Left colon (tissue), 2 donors: ENCODE results near the gene CCDC81. TPM values are rescaled to one million over a fixed set of nuclear protein-coding genes. Genes with fewer than 3 reads are reported as not detected.
"Not testable (repeated sequence)": the region's sequence is repeated elsewhere in the genome, so short reads cannot be mapped to it uniquely, and the experiment has no call there.

Experiments
- ATAC-seq: fragments of 200-7000 bp; cut with Tn5 transposase; one replicate; pipeline ENCODE4 v1.9.1; 2020; ENCODE audit warnings: mild to moderate bottlenecking, moderate library complexity
- DNase-seq, 2 donors: peaks; one replicate each; pipeline ENCODE4 v3.0.0-alpha.2; 2020
- intact Hi-C, 2 donors: fragments of 100-400 bp; cut with DNase I in 1 of 2; cut with micrococcal nuclease in 1 of 2; formaldehyde crosslinking; loops; one replicate each; pipeline versions ENCODE4 v1.11.2 to v1.14.0; 2022; cut with DNase I, micrococcal nuclease
- long read RNA-seq: library from polyadenylated mRNA; unstranded; transcript quantifications from one replicate; pipeline ENCODE4 v2.0.0, GENCODE V29; 2021
- total RNA-seq, 2 donors: library from RNA; stranded (reverse); fragmentation: NEBNext Ultra II Directional; extraction: Animal tissue kit (Norgen Biotek cat#: 25700); gene quantifications; one replicate each; pipeline ENCODE4 v1.2.1, GENCODE V29; 2021
- donor health status: DM: no; HTN: no; CAD: no.
- donor health status: DM: yes; HTN: yes; CAD: no.

The CCDC81 gene
- total RNA-seq: under 1 TPM; 0.25 to 0.37 TPM
- long read RNA-seq: 0 reads

DNA sequence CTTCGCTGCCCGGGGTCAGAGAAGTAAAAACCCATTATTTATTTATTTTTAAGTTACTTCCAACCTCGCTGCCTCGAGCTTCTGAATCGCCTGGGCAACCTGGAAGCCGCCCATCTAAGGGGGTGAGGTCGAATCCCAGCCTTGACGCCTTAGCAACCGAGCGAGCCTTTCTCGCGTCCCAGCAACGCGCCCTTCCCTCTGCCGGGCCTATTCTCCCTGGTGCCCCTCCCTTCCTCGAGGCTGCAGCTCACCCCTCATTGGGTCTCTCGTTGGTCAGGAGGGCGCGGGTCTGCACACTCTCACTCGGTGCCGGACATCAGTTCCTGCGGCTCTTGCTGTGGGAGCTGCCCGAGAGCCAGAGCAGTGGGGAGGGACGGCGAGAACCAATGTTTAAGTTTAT lies at the start of gene CCDC81:
TSS of gene CCDC81 (plus strand) at position 302 of the 400 bp plus-strand sequence. CDS start 277 bp downstream, outside the sequence.
- intact Hi-C loops: no loop called here
- peak in 1 of 2 donors; percentile 11 for DNase-seq
- no peak for ATAC-seq

DNA sequence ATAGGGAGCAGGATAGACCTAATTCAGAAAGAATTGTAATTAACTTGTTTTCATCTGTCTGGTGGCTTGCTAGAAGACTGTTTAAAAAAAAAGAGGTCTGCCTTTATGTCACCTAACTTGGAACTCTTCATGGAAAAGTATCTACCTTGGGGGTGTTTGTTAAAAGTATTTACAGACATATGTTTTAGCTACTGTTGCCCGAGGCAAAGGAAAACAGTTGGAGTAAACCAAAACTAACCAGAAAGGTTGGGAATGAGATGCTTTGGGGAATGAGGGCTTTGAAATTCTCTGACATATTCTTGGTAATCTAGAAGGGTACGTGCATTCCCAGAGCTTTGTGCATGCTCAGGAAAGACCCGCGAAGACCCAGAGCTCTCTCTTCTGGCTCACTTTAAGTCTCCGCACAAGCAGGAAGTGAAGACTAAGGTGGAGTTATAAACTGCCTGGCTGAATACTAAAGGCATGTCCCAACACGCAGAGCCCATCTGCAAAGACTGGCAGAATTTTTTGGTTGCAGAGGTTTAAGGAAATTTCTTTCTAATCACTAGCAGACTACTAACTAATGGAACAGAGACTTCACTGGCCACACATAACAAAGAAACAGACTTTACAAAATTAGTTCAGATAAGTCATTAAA lies 39.4 kb upstream of the CCDC81 start:
- intact Hi-C loops: no loop called here
- DNase-seq: no peak
- no peak for ATAC-seq

DNA sequence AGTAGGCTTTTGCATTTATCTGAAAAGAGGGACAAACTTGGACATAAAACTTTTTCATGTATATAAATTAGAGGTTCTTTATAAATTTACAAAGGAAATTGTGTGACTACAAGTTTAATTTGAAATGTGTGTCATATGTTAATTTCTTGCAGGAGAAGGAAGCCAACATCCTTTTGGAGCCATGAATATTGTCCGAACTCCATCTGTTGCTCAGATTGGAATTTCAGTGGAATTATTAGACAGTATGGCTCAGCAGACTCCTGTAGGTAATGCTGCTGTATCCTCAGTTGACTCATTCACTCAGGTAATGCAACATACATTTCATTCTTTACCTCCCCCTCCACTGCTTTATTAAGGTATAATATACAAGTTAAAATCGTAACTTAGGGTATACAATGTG lies 37.5 kb upstream of the CCDC81 start:
- intact Hi-C loops: no loop called here
- ATAC-seq (no peak), DNase-seq (no peak)

DNA sequence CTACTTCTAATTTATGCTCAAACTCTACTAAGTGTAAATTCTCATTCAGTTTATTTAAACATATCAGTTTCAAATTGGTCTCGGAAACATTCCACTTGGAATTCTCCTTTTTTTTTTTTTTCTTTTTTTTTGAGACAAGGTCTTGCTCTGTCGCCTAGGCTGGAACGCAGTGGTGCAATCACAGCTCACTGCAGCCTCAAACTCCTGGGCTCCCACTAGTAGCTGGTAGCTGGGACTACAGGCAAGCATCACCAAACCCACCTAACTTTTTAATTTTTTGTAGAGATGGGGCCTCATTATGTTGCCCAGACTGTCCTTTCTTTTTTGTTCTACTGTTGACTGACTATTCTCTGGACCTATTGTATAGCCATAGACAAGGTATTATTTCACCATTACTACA lies 33.3 kb upstream of the CCDC81 start:
- intact Hi-C loops: no loop called here
- ATAC-seq (no peak), DNase-seq (no peak)

DNA sequence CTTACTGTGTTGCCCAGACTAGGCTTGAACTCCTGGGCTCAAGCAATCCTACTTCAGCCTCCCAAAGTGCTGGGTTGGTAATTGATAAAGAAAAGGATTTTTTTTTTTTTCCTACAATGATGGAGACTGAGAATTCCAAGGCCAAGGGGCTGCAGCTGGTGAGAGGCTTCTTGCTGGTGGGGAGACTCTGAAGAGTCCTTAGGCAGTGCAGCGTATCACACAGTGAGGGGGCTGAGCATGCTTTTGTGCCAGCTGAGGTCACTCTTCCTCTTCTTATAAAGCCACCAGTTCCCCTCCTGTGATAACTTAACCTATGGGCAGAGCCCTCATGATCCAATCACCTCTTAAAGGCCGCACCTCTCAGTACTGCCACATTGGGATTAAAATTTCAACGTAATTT lies 28.2 kb upstream of the CCDC81 start:
- ATAC-seq (no peak), DNase-seq (no peak)
- intact Hi-C loops: no loop called here

DNA sequence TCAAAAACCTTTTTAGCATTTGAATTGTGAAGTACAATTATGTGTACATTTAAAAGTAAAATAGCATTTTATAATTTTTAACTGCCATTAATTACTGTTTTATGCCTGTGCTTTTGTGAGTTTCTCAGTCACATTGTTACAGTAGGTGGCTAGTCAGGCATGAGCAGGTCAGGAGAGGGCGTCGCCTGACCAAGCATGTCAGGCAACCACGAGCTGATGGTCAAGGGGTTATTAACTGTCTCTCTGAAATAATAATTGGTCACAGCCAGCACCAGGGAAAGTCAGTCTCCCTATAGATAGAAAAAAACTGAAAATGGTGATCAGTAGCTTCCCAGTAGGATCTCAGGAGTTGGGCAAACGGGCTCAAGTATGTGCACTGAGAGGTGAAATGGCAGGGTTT lies 19.4 kb upstream of the CCDC81 start:
- intact Hi-C loops: no loop called here
- DNase-seq (no peak), ATAC-seq (no peak)

DNA sequence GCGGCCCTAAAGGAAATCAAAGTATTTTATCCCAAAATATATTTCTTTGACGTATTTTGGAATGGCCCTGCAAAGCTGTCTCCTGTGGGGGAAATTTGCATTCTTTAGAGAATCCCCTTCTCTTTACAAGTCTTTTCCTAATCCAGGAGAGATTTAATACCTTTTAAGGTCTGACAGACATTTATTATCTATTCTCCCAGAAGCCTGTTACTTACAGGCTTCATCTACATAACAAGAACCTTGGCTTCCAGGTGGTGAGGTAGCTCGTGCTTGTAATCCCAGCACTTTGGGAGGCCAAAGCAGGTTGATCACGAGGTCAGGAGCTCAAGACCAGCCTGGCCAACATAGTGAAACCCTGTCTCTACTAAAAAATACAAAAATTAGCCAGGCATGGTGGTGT lies 17.3 kb upstream of the CCDC81 start:
- ATAC-seq, DNase-seq, intact Hi-C loops: not testable (repeated sequence)

DNA sequence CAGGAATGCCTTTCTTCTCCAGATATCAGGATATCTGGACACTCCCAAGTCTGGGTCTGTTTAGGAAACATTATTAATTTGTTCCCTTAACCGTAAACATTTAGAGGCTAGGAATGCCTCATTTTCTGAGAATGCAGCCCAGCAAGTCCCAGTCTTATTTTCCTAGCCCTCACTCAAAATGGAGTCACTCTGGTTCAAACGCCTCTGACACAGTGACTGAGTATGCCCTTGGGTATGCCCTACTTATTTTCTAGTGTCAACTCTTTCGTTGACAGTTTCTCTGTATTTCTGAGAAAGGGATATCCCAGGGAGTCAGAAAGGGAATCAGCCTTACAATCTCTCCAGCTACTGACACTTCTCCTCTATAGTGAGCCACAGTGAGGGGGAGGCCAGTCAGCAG lies 16.0 kb upstream of the CCDC81 start:
- DNase-seq (no peak), ATAC-seq (no peak)
- intact Hi-C loops: no loop called here

DNA sequence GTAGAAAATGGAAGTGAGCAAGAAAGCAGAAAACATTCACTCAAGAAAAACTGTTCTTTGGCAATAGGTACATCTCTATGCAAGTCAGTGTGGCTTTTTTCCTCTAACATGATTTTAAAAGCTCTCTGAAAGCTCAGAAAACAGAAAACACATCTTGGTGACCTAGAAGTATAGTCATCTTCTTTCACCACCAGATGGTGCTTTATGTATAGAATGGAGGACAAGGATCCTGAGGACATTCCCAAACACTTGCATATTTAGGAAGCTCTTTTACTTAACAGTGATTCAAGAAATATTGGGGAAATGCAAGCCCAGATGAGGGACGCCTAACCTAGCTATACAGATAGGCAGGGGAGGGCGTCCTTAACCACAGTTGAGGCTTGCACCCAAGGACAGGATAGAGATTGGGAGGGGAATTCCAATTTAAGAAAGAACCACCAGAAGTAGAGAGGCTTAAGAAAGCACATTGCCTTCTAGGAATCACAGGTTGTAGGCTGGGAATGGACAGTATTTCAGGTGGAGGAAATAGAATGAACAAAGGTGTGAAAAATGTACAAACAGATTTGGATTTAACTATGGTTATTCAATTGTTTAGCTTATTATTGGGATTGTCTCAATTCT lies 13.8 kb upstream of the CCDC81 start:
- DNase-seq (no peak), ATAC-seq (no peak)
- intact Hi-C loops: no loop called here

DNA sequence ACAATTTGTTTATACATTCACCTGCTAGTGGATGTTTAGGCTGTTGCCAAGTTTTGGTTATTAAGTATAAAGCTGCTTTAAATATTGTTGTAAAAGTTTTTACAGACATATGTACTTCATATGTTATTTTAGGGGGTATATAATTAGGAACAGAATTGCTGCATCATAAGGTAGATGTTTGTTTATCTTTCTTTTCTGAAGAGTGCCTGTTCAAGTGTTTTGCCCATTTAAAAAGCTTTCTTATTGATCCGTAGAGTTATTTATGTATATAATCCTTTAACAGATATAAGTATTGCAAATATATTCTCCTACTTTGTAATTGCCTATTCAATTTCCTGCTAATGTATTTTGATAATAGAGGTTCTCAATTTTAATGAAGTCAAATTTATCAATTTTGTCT lies 11.3 kb upstream of the CCDC81 start:
- no peak for ATAC-seq
- no peak for DNase-seq
- intact Hi-C loops: no loop called here

DNA sequence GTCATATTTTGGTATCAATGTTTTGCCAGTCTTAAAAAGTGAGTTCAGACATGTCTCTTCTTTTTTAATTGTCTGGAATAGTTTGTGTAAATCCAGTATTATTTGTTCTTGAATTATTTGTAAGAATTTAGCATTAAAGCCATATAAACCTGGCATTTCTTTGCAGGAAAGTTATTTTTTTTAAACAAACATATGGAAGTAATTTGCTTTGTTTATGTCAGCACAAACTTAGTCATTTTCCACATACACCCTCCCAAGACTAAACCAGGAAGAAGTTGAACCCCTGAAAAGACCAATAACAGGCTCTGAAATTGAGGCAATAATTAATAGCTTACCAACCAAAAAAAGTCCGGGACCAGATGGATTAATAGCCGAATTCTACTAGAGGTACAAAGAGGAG lies 9.1 kb upstream of the CCDC81 start:
- DNase-seq: no peak
- intact Hi-C loops: no loop called here
- no peak for ATAC-seq

DNA sequence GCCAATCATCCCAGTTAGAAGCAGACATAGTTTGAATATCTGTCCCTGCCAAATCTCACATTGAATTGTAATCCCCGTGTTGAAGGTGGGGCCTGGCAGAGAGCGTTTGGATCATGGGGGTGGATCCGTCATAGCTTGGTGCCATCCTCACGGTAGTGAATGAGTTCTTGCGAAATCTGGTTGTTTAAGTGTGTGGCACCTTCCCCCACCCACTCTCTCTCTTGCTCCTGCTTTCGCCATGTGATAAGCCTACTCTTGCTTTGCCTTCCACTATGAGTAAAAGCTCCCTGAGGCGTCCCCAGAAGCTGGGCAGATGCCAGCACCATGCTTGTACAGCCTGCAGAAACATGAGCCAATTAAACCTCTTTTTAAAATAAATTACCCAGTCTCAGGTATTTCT lies 5.0 kb upstream of the CCDC81 start:
- ATAC-seq: no peak
- intact Hi-C loops: no loop called here
- no peak for DNase-seq

DNA sequence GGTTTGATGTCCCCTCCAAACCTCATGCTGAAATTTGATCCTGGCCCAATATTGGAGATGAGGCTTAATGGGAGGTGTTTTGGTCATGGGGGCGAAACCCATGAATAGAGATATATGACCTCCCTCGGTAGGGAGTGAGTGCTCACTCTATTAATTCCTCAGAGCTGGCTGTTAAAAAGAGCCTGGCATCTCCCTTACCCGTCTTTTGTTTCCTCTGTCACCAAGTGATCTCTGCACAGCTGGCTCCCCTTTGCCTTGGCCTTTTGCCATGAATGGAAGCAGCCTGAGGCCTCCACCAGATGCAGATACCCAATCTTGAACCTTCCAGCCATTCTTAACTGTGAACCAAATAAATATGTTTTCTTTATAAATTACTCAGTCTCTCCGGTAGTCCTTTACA lies 4.5 kb upstream of the CCDC81 start:
- ATAC-seq: no peak
- no peak for DNase-seq
- intact Hi-C loops: no loop called here

DNA sequence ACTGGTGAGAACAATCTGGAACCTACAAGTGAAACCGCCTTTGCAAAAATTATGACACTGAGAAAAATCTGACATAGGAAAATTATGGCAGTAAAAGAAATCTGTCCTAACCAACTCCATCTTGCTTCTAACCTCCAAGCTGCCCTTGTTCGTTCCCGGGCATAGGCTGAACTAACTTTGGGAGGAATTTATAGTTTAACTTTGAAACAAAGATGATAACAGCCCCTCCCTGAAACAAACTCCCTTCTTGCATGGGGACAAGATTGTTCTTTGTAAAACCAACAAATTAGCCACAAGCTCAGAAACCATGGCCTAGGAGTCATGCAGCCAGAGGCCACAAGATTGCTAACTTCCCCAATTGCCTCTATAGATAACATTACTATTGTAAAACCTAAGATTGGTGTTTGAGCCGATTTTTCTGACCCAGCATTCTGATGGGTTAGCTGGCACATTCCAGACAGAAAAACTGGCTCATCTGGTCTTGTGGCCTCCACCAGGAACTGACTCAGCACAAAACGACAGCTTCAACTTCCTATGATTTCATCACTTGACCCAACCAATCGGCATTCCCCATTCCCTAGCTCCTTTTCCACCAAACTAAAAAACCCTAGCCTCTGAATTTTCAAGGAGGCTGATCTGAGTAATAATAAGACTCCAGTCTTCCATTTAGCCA lies 3.6 kb upstream of the CCDC81 start:
- ATAC-seq (no peak), DNase-seq (no peak)
- intact Hi-C loops: no loop called here

DNA sequence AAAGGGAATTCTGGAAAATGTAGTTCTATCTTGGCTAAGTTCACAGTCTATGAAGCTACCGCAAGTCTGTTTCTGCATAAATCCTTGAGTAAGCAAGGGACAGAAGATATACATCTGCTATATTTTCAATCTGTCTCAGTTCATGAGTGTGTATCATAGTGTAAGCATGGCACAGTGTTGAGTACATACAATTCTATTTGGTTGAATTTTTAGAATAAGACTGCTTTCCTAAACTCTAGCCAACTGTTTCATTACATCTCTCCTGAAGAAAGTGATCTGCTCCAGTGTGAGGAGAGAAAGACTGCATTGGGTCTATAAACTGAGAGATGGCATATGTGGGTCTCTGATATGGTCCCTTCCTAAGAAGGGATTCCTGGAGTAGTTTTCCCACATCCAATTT lies 2.6 kb upstream of the CCDC81 start:
- DNase-seq (no peak), ATAC-seq (no peak)
- intact Hi-C loops: no loop called here

DNA sequence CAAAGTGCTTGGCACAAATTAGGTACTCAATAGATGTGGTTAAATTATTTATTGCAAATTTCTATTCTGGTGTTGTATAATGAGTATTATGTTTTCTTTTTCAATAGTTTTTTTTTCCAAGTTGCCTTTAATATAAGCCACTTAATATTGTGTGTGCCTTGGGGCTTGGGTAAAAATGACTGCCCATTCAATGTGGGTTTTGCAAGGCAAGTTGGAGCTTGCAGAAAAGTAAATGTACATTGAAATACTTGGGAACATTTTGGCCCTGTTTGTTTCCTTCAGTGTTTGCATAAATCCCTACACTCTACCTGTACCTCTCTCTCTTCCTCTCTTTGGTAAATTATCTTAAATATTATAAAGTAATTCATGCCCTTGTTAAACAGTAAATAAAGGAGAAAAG lies 2.1 kb upstream of the CCDC81 start:
- intact Hi-C loops: no loop called here
- DNase-seq (no peak), ATAC-seq (no peak)

DNA sequence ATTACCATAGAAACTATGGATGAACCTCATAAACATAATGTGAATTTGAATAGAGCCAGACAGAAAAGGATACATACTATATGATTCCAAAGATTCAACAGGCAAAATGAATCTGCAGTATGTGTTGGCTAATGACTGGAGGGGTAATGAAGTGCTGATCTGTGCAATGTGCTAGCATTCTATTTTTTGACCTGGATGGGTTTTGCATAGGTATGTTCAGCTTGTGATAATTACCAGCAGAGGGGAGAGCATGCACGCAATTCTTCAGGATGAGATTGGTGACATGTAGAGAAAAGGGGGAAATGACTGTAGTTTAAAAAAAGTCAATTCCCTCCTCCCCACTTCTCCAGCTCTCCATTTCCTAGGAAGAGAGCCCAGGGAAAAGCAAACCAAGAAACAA lies 618 bp upstream of the CCDC81 start:
- ATAC-seq (no peak), DNase-seq (no peak)
- intact Hi-C loops: no loop called here

DNA sequence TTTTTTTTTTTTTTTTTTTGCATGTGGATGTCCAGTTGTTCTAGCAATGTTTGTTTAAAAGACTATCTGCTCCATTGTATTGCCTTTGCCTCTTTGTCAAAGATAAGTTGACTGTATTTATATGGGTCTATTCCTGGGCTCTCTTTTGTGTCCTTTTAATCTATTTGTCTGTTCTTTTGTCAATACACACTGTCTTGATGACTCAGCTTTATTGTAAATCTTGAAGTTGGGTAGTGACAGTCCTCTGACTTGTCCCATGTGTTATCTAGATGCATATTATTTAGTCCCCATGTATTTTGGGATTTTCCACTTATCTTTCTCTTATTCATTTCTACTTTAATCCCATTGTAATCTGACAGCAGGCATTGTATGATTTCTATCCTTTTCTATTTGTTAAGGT lies 3.3 kb downstream of the CCDC81 start:
- ATAC-seq (no peak), DNase-seq (no peak)
- intact Hi-C loops: no loop called here

DNA sequence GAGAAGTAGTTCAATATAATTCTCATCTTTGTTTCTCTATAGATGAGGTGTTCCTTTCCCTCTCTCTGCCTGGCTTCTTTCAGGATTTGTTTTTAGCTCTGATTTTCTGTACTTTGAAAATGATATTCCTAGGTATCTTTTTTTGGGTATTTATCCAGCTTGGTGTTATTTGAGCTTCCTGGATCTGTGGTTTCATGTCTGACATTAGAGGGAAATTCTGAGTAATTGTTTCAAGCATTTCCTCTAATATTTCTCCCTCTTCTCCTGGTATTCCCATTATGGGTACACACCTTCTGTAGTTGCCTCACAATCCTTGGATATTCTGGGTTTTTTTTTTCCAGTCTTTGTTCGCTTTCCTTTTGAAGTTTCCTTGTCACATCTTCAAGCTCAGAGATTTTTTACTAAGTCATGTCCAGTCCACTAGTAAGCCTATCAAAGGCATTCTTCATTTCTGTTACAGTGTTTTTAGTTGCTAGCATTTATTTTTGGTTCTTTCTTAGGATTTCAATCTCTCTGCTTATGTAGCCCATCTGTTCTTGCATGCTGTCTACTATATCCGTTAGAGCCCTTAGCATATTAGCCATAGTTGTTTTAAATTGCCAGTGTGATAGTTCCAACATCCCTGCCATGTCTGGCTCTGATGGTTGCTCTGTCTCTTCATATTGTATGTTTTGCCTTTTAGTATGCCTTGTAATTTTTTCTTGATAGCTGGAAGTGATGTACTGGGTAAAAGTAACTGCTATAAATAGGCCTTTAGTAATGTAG lies 5.8 kb downstream of the CCDC81 start:
- DNase-seq: no peak
- intact Hi-C loops: no loop called here

More for the DNA sequence above, 5.8 kb downstream of the CCDC81 start:
- no peak for ATAC-seq
